ENCODE data around the gene KCNJ9.
A peak's percentile ranks its signal among the peaks of the same experiment; 100 is the strongest.

KCNJ9 gene

GRCh38 chr1:160089883-160090282 is 8.5 kb downstream of the KCNJ9 start:
- DNase-seq, result no peak

- no peak for DNase-seq
Measured at GRCh38 chr1:160090760-160091159, 9.4 kb downstream of the KCNJ9 start.

GRCh38 chr1:160091666-160092223 is 10.4 kb downstream of the KCNJ9 start:
- no peak for DNase-seq

GRCh38 chr1:160092366-160093068 is 11.2 kb downstream of the KCNJ9 start:
- DNase-seq, result no peak

- DNase-seq, result no peak
Measured at GRCh38 chr1:160093069-160093395, 11.7 kb downstream of the KCNJ9 start.

- DNase-seq, result no peak
Measured at GRCh38 chr1:160093624-160094290, 12.4 kb downstream of the KCNJ9 start.

- DNase-seq, result no peak
Measured at GRCh38 chr1:160094291-160094625, 12.9 kb downstream of the KCNJ9 start.

- DNase-seq, result no peak
Measured at GRCh38 chr1:160094806-160095205, 13.5 kb downstream of the KCNJ9 start.

GRCh38 chr1:160095382-160096105 is 14.2 kb downstream of the KCNJ9 start:
- DNase-seq, result no peak

GRCh38 chr1:160096274-160097116 is 15.2 kb downstream of the KCNJ9 start:
- no peak for DNase-seq

- DNase-seq, result no peak
Measured at GRCh38 chr1:160097151-160097910, 16.0 kb downstream of the KCNJ9 start.

GRCh38 chr1:160097911-160098851 is 16.8 kb downstream of the KCNJ9 start, which contains the start of gene IGSF8:
IGSF8 (minus strand) TSS chr1:160098619; CDS start chr1:160098472, 147 bp downstream.
- peak; percentile 65 for DNase-seq

GRCh38 chr1:160098852-160099561 is 17.7 kb downstream of the KCNJ9 start:
- DNase-seq, result peak; percentile 90

GRCh38 chr1:160099716-160100375 is 18.5 kb downstream of the KCNJ9 start:
- no peak for DNase-seq

- peak; percentile 40 for DNase-seq
Measured at GRCh38 chr1:160101037-160101716, 19.8 kb downstream of the KCNJ9 start.

GRCh38 chr1:160101717-160102522 is 20.6 kb downstream of the KCNJ9 start:
- no peak for DNase-seq

- no peak for DNase-seq
Measured at GRCh38 chr1:160103658-160104408, 22.5 kb downstream of the KCNJ9 start.
